ENCODE data around the gene ESRRG.

- TF ChIP-seq EZH2 (IDR thresholded peaks at IDR 0.05) = no peak
- no peak for TF ChIP-seq POLR2AphosphoS5 (IDR thresholded peaks at IDR 0.05; ENCODE audit: borderline replicate concordance, low read depth, low read length)
- no peak for TF ChIP-seq FOXP2 (optimal IDR thresholded peaks at IDR 0.05; ENCODE audit: control extremely low read depth, extremely low read length, insufficient read depth)
Observed at GRCh38 chr1:216651826-216652418, 71.3 kb downstream of the ESRRG start.
